PFSK-1 (cell line): Measurements from ENCODE around the gene S100Z.
A peak's percentile ranks its signal among the peaks of the same experiment; 100 is the strongest.

Experiments
- FOXP2 ChIP-seq: optimal IDR thresholded peaks from 2 replicates; pipeline ENCODE3; 2011; ENCODE audit warnings: borderline replicate concordance, control low read depth, inconsistent platforms; ENCODE audit not compliant: insufficient read depth; ENCODE audit errors: extremely low read length, extremely low read depth
- POLR2AphosphoS5 ChIP-seq: IDR thresholded peaks from 2 replicates; pipeline ENCODE4 v1.6.1; 2012; ENCODE audit warnings: low read depth, mild to moderate bottlenecking, control low read depth, low read length, moderate library complexity
- SIN3A ChIP-seq: IDR thresholded peaks from 2 replicates; pipeline ENCODE4 v1.6.1; 2012; ENCODE audit warnings: mild to moderate bottlenecking, low read length, moderate library complexity, borderline replicate concordance; ENCODE audit not compliant: insufficient read depth
- TAF1 ChIP-seq: IDR thresholded peaks from 2 replicates; pipeline ENCODE4 v1.6.1; 2012; ENCODE audit warnings: low read length, control low read depth, borderline replicate concordance; ENCODE audit not compliant: insufficient read depth
- TF ChIP-seq, protein P1 (sequence below), 2 experiments: IDR thresholded peaks; 2 replicates each; pipeline versions ENCODE4 v1.6.1 to v1.8.0; 2011 to 2012; ENCODE audit warnings: low read depth in 2 of 2, low read length in 2 of 2, control low read depth in 1 of 2, inconsistent platforms in 1 of 2, mild to moderate bottlenecking in 1 of 2, moderate library complexity in 1 of 2; ENCODE audit not compliant: insufficient read depth in 1 of 2

Gene S100Z

GRCh38 chr5:76819851-76820525, 29.8 kb upstream of the S100Z start:
- peak; percentile 12 for TF ChIP-seq FOXP2
- TF ChIP-seq, protein P1, sequence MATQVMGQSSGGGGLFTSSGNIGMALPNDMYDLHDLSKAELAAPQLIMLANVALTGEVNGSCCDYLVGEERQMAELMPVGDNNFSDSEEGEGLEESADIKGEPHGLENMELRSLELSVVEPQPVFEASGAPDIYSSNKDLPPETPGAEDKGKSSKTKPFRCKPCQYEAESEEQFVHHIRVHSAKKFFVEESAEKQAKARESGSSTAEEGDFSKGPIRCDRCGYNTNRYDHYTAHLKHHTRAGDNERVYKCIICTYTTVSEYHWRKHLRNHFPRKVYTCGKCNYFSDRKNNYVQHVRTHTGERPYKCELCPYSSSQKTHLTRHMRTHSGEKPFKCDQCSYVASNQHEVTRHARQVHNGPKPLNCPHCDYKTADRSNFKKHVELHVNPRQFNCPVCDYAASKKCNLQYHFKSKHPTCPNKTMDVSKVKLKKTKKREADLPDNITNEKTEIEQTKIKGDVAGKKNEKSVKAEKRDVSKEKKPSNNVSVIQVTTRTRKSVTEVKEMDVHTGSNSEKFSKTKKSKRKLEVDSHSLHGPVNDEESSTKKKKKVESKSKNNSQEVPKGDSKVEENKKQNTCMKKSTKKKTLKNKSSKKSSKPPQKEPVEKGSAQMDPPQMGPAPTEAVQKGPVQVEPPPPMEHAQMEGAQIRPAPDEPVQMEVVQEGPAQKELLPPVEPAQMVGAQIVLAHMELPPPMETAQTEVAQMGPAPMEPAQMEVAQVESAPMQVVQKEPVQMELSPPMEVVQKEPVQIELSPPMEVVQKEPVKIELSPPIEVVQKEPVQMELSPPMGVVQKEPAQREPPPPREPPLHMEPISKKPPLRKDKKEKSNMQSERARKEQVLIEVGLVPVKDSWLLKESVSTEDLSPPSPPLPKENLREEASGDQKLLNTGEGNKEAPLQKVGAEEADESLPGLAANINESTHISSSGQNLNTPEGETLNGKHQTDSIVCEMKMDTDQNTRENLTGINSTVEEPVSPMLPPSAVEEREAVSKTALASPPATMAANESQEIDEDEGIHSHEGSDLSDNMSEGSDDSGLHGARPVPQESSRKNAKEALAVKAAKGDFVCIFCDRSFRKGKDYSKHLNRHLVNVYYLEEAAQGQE (IDR thresholded peaks at IDR 0.05; ENCODE audit: insufficient read depth in 1 of 2, low read depth in 2 of 2, low read length in 2 of 2): no peak
- TF ChIP-seq SIN3A: 0 out of 2 replicates have a peak, but pooled peaks have one; percentile 31

- TF ChIP-seq, protein P1 (IDR thresholded peaks at IDR 0.05; ENCODE audit: insufficient read depth in 1 of 2, low read depth in 2 of 2, low read length in 2 of 2): no peak
- TF ChIP-seq FOXP2 (no peak), TAF1 (no peak), SIN3A (no peak), POLR2AphosphoS5 (no peak)
These were observed 29.3 kb upstream of the S100Z start for GRCh38 chr5:76820526-76820890.

DNA sequence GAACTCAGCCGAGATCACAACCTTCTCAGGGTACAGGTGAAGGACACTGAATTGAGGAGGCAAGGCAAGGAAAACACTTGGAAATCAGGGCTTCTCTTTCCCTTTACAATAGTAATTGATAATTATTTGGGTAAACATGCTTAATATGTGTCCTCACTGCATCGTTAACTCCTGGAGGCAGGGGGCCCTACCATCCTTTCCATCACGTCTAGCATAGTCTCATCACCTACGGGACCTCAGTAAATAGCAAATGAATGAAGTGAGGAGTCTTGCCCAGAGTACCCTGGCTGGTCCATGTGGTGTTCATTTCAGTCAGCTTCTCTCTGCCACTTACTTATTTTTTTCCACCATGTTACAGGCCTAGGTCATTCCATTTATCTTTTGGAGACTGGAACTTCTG, 28.7 kb upstream of the S100Z start:
- TF ChIP-seq TAF1: no peak
- TF ChIP-seq SIN3A: peak; percentile 36; the same call in 1 of the 2 replicates

GRCh38 chr5:76831110-76831452, 18.7 kb upstream of the S100Z start:
- TF ChIP-seq SIN3A (no peak), TAF1 (no peak), POLR2AphosphoS5 (no peak), FOXP2 (no peak)
- TF ChIP-seq, protein P1 (IDR thresholded peaks at IDR 0.05; ENCODE audit: insufficient read depth in 1 of 2, low read depth in 2 of 2, low read length in 2 of 2): no peak

GRCh38 chr5:76836181-76836580, 13.6 kb upstream of the S100Z start:
- TF ChIP-seq POLR2AphosphoS5: no peak

- TF ChIP-seq, protein P1 (IDR thresholded peaks at IDR 0.05; ENCODE audit: insufficient read depth in 1 of 2, low read depth in 2 of 2, low read length in 2 of 2): no peak
- TF ChIP-seq POLR2AphosphoS5 (no peak), TAF1 (no peak), FOXP2 (no peak), SIN3A (no peak)
These were observed 13.2 kb upstream of the S100Z start for GRCh38 chr5:76836585-76836984.
